GM18520 (cell line): ENCODE results near the gene THOC2.
A peak's percentile ranks its signal among the peaks of the same experiment; 100 is the strongest.
"Not testable (repeated sequence)": the region's sequence is repeated elsewhere in the genome, so short reads cannot be mapped to it uniquely, and the experiment has no call there.

Experiments used
- ATAC-seq: cut with Tn5 transposase; IDR thresholded peaks from one replicate; pipeline ENCODE4 v1.9.1; 2021; ENCODE audit not compliant: unreplicated experiment

THOC2 gene, protein sequence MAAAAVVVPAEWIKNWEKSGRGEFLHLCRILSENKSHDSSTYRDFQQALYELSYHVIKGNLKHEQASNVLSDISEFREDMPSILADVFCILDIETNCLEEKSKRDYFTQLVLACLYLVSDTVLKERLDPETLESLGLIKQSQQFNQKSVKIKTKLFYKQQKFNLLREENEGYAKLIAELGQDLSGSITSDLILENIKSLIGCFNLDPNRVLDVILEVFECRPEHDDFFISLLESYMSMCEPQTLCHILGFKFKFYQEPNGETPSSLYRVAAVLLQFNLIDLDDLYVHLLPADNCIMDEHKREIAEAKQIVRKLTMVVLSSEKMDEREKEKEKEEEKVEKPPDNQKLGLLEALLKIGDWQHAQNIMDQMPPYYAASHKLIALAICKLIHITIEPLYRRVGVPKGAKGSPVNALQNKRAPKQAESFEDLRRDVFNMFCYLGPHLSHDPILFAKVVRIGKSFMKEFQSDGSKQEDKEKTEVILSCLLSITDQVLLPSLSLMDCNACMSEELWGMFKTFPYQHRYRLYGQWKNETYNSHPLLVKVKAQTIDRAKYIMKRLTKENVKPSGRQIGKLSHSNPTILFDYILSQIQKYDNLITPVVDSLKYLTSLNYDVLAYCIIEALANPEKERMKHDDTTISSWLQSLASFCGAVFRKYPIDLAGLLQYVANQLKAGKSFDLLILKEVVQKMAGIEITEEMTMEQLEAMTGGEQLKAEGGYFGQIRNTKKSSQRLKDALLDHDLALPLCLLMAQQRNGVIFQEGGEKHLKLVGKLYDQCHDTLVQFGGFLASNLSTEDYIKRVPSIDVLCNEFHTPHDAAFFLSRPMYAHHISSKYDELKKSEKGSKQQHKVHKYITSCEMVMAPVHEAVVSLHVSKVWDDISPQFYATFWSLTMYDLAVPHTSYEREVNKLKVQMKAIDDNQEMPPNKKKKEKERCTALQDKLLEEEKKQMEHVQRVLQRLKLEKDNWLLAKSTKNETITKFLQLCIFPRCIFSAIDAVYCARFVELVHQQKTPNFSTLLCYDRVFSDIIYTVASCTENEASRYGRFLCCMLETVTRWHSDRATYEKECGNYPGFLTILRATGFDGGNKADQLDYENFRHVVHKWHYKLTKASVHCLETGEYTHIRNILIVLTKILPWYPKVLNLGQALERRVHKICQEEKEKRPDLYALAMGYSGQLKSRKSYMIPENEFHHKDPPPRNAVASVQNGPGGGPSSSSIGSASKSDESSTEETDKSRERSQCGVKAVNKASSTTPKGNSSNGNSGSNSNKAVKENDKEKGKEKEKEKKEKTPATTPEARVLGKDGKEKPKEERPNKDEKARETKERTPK (N-terminal part only)

GRCh38 chrX:123732670-123733363 lies at the start of gene THOC2:
Gene THOC2, minus strand, starts transcription at chrX:123733052. Its CDS starts 30 bp downstream, at chrX:123733022.
- peak; percentile 66 for ATAC-seq

GRCh38 chrX:123781786-123782185 lies 48.9 kb upstream of the THOC2 start:
- not testable (repeated sequence) for ATAC-seq

DNA sequence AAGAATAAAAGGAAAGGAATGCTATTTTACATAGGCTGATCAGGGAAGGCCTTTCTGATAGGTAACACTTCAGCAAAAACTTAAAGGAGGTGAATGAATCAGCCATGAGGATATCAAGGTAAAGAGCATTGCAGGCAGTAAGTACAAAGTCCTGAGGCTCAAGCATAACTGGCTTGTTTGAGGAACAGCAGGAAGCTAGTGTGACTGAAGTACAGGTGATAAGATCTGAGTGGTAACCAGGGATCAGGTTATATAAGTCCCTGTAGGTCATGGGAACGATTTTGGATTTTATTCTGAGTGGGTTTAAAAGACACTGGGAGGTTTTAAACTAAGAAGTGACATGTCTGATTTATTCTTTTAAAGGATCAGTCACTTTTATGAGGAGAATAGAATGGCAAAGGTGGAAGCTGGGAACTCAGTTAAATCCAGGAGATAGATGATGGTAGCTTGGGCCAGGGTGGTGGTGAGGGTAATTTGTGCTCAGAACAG lies 47.1 kb upstream of the THOC2 start:
- no peak for ATAC-seq

- no peak for ATAC-seq
These were observed 40.6 kb upstream of the THOC2 start for GRCh38 chrX:123773258-123773988.

DNA sequence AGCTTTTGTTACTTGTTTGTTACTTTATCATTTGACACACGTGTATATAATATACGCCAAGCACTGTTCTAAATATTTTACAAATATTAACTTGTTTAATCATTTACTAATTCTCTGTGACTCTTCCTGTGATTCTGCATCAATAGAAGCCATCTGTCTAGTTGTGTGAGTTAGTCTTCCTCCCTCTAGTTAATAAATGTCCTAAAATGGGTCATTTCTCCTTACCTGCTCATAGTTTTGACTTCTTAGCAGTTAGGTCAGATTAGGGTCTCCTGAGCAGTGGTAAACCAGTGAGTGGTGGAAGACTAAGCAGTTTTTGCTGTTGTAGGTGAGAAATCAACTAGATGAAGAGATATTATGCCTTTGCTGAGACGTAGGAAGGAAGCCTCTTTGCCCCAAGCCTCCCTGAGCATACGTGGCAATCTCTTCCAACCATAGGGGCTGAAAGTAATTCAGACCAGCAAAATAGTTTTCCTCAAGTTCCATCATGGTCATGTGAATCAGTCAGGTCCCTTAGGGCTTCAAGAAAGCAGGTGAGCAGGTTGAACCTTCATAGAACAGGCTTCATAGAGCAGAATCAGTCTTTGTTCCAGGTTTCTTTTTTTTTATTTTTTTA lies 38.7 kb upstream of the THOC2 start:
- peak; percentile 55 for ATAC-seq

- ATAC-seq, result no peak
These were observed 32.4 kb upstream of the THOC2 start for GRCh38 chrX:123764967-123765871.

DNA sequence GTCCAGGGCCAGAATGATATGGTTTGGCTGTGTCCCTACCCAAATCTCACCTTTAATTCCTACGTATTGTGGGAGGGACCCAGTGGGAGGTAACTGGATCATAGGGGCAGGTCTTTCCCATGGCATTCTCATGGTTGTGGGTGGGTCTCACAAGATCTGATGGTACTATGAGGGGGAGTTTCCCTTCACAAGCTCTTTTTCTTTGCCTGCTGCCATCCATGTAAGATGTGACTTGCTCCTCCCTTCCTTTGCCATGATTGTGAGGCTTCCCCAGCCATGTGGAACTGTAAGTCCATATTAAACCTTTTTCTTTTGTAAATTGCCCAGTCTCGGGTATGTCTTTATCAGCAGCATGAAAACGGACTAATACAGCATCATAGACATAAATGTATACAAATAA lies 27.0 kb upstream of the THOC2 start:
- ATAC-seq, result not testable (repeated sequence)

- not testable (repeated sequence) for ATAC-seq
These were observed 24.9 kb upstream of the THOC2 start for GRCh38 chrX:123757794-123758193.

- ATAC-seq, result no peak
These were observed 23.5 kb upstream of the THOC2 start for GRCh38 chrX:123756320-123756719.

GRCh38 chrX:123755107-123755506 lies 22.3 kb upstream of the THOC2 start:
- no peak for ATAC-seq

DNA sequence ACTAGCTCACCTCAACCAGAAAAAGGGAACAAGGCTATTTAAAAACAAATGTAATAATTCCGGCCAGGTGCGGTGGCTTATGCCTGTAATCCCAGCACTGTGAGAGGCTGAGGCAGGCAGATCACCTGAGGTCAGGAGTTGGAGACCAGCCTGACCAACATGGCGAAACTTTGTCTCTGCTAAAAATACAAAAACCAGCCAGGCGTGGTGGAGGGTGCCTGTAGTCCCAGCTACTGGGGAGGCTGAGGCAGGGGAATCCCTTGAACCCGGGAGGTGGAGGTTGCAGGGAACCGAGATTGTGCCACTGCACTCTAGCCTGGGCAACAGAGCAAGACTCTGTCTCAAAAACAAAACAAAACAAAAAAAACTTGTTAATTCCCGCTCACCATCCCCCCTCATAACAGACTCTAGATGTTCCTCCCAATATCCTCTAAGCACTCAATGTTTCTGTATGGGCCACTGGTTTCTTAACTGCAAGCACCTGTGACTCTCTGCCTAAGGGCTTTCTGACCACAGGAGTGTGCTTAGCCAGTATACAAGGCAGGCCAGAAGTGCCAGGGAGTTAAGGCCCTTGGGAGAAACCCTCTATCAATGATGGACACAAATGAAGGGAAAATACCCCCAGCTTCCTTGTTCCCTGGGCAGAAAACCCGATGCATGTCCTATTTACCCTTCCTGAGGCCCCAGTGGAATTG lies 21.0 kb upstream of the THOC2 start:
- no peak for ATAC-seq

DNA sequence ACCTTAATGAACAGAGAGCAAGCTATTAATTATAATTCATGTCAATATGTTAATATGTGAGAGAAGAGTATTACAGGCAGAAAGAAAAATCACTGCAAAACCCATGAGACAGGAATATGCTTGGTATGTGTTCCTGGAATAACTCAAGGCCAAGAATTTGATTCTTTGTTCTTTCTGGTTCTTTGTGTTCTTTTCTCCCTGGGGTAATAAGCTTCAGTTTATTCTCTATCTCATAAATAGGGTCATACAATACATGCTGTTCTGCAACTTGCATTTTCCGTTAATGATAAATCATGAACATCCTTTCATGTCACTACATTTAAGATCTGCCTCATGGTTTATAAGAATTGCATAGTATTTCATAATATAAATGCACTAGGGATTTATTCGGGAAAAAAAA lies 16.8 kb upstream of the THOC2 start:
- no peak for ATAC-seq

DNA sequence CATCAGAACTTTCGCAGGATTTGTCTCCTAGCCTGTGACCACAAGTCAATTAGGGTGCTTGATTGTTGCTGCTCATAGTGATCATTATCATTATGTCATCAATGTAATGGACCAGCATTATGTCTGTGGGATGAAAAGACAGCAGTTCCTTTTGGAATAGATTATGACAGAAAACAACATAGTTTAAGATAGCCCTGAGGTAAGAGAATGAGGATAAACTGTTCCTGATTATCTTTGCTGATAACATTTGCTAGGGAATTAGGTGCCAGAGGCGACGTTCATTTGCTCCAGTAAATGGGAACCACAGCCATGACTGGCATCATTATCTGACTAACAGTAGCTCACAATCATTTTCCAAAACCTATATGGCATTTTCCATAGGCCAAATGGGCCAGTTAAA lies 12.7 kb upstream of the THOC2 start:
- no peak for ATAC-seq

DNA sequence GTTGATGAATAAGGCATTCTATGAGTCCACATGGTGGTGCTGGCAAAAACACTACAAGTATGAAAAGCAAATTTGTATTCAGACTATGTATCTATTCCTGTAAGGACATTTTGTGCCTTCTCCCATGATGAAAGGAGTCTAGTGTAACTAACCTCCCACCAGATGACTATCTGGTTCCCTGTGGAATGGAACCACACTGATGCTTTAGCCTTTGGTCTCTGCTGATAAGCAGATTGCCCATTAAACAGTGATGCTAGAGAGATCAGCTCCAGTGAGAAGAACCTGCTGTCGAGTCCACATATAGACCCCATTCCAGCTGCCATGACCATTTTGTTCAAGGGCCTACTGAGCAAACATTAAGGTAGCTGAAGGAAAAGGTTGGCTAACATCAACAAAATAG lies 10.5 kb upstream of the THOC2 start:
- no peak for ATAC-seq

- no peak for ATAC-seq
These were observed 9.6 kb upstream of the THOC2 start for GRCh38 chrX:123742440-123742839.

- no peak for ATAC-seq
These were observed 7.7 kb upstream of the THOC2 start for GRCh38 chrX:123740536-123740935.

GRCh38 chrX:123740006-123740405 lies 7.2 kb upstream of the THOC2 start:
- no peak for ATAC-seq

DNA sequence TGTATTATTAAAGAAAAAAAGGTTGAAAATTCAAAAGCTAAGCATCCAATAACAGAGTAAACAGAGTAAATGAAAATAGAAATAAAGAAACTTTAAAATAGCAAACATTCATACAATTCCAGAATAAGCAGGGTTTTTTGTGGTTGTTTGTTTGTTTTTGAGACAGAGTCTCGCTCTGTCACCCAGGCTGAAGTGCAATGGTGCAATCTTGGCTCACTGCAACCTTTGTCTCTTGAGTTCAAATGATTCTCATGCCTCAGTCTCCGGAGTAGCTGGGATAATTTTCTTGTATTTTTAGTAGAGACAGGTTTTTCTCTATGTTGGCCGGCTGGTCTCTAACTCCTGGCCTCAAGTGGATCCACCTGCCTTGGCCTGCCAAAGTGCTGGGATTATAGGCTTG lies 6.6 kb upstream of the THOC2 start:
- ATAC-seq, result no peak
